BE2C (cell line): ENCODE measurements around the gene DCXR.
A peak's percentile ranks its signal among the peaks of the same experiment; 100 is the strongest.

Source experiments
- DNase-seq: peaks from one replicate; pipeline ENCODE4 v3.0.0-alpha.2; 2020
- H3K27me3 ChIP-seq: fragments of 250-450 bp; sonication (Bioruptor Pico); 2 replicates; pipeline ENCODE4 v1.5.1; 2020; ENCODE audit warnings: mild to moderate bottlenecking
- H3K36me3 ChIP-seq: fragments of 250-450 bp; sonication (Bioruptor Pico); 2 replicates; pipeline ENCODE4 v1.5.1; 2020; ENCODE audit warnings: mild to moderate bottlenecking
- H3K4me1 ChIP-seq: fragments of 250-450 bp; sonication (Bioruptor Pico); 2 replicates; pipeline ENCODE4 v1.5.1; 2020
- H3K4me3 ChIP-seq: 2 replicates; pipeline ENCODE4 v1.5.1; 2011; ENCODE audit warnings: low read depth, low read length
- H3K9me3 ChIP-seq: fragments of 250-450 bp; sonication (Bioruptor Pico); 2 replicates; pipeline ENCODE4 v1.5.1; 2020
- TF ChIP-seq, protein P1 (sequence below): IDR thresholded peaks from 2 replicates; pipeline ENCODE4 v1.5.1; 2012; ENCODE audit warnings: mild to moderate bottlenecking, low read depth, low read length

The DCXR gene

DNA sequence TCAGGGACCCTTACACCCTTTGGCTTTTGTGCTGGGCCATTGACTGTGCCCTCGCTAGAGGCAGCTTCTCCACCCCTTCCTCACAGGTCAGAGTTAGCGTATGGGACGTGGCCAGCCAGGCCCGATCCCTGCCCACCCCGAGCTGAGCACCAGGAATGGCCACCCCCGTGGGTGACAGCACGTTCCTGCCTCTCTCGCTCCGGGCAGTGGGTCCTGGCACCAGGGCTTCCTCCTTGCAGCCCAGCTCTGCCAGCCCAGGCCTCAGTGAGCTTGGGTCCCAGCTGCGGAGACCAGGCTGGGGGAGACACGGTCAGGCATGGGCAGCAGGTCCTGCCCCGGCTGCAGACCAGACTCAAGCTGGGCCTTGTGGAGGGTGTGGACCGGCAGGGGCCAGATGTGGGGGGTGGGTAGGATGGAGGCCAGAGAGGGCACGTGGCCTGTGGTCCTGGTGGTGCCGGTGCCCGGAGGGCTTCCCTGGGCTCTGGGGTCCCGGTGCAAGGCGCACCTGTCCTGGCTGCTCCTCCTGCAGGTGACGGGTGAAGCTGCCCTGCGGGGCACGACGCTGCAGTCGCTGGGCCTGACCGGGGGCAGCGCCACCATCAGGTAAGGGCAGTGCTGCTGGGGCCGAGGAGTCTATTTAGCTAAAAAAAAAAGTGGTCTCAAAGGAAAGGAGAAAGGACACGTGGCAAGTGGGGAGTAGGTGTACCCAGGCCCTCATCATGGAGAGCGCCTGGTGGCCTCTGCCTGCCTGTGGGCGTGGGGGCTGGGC, 41.9 kb downstream of the DCXR start:
- Histone ChIP-seq H3K27me3 (no peaks in the 10 kb centered on the region), H3K36me3 (no peaks in the 10 kb centered on the region; the same call in none of the 2 replicates), H3K4me3 (no peak overlapping the region), H3K9me3 (no peaks in the 10 kb centered on the region), H3K4me1 (peaks cover 23% of the 10 kb centered on the region)
- TF ChIP-seq, protein P1, sequence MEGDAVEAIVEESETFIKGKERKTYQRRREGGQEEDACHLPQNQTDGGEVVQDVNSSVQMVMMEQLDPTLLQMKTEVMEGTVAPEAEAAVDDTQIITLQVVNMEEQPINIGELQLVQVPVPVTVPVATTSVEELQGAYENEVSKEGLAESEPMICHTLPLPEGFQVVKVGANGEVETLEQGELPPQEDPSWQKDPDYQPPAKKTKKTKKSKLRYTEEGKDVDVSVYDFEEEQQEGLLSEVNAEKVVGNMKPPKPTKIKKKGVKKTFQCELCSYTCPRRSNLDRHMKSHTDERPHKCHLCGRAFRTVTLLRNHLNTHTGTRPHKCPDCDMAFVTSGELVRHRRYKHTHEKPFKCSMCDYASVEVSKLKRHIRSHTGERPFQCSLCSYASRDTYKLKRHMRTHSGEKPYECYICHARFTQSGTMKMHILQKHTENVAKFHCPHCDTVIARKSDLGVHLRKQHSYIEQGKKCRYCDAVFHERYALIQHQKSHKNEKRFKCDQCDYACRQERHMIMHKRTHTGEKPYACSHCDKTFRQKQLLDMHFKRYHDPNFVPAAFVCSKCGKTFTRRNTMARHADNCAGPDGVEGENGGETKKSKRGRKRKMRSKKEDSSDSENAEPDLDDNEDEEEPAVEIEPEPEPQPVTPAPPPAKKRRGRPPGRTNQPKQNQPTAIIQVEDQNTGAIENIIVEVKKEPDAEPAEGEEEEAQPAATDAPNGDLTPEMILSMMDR: no peak
- DNase-seq: peak; percentile 10

- Histone ChIP-seq H3K36me3 (no peaks in the 10 kb centered on the region; the same call in none of the 2 replicates), H3K4me3 (no peak overlapping the region), H3K9me3 (no peaks in the 10 kb centered on the region), H3K27me3 (no peaks in the 10 kb centered on the region), H3K4me1 (peaks cover 23% of the 10 kb centered on the region)
- DNase-seq: no peak
- TF ChIP-seq, protein P1: no peak
Observed at GRCh38 chr17:81994593-81995462, 42.7 kb downstream of the DCXR start.

GRCh38 chr17:81993729-81994592, 43.5 kb downstream of the DCXR start:
- Histone ChIP-seq H3K9me3 (no peaks in the 10 kb centered on the region), H3K4me1 (peaks cover 23% of the 10 kb centered on the region), H3K4me3 (no peak overlapping the region), H3K27me3 (no peaks in the 10 kb centered on the region), H3K36me3 (no peaks in the 10 kb centered on the region; the same call in none of the 2 replicates)
- no peak for DNase-seq
- TF ChIP-seq, protein P1: no peak

GRCh38 chr17:81992306-81993102, 45.0 kb downstream of the DCXR start:
- TF ChIP-seq, protein P1: no peak
- Histone ChIP-seq H3K27me3 (no peaks in the 10 kb centered on the region), H3K9me3 (no peaks in the 10 kb centered on the region), H3K4me3 (peak overlapping the region; percentile 18), H3K36me3 (no peaks in the 10 kb centered on the region; the same call in none of the 2 replicates), H3K4me1 (peaks cover 23% of the 10 kb centered on the region)
- DNase-seq: no peak

- peaks cover 23% of the 10 kb centered on the region for H3K4me1 ChIP-seq
- TF ChIP-seq, protein P1: peak; percentile 17; the same call in 1 of the 2 replicates
- no peaks in the 10 kb centered on the region for H3K9me3 ChIP-seq
- no peaks in the 10 kb centered on the region for H3K27me3 ChIP-seq
- peak; percentile 91 for DNase-seq
- peak overlapping the region; percentile 18 for H3K4me3 ChIP-seq
- no peaks in the 10 kb centered on the region; the same call in none of the 2 replicates for H3K36me3 ChIP-seq
Observed at GRCh38 chr17:81991684-81992305, 45.7 kb downstream of the DCXR start.
